Activated naive CD4-positive, alpha-beta T cell treated with anti-CD3 and anti-CD28 coated beads, Interleukin-2, amount 10 ng/mL, durations not matched to agents 7 days and 5 days (primary cell): ENCODE results near the gene CELSR2.

Experiments used
- CTCF ChIA-PET: fragments of 350-600 bp; sonication (Branson Sonifier 250); formaldehyde crosslinking; loops from one replicate; lab custom pipeline; 2021; ENCODE audit warnings: antibody characterized with exemption; lab: Charles Lee
- DNase-seq: peaks from one replicate; pipeline ENCODE4 v3.0.0-alpha.2; 2020
- H3K27ac Mint-ChIP-seq: one replicate; pipeline ENCODE4 v1.8.0; 2021; ENCODE audit warnings: mild to moderate bottlenecking, moderate library complexity, mixed read lengths
- H3K27me3 Mint-ChIP-seq: one replicate; pipeline ENCODE4 v1.8.0; 2021; ENCODE audit warnings: mild to moderate bottlenecking, mixed read lengths
- H3K36me3 Mint-ChIP-seq: one replicate; pipeline ENCODE4 v1.8.0; 2021; ENCODE audit warnings: mixed read lengths
- H3K4me1 Mint-ChIP-seq: one replicate; pipeline ENCODE4 v1.8.0; 2021; ENCODE audit warnings: mixed read lengths
- H3K4me3 Mint-ChIP-seq: one replicate; pipeline ENCODE4 v1.8.0; 2021; ENCODE audit warnings: mild to moderate bottlenecking, moderate library complexity, mixed read lengths
- H3K9me3 Mint-ChIP-seq: one replicate; pipeline ENCODE4 v1.8.0; 2021; ENCODE audit warnings: mixed read lengths

Gene CELSR2

GRCh38 chr1:109266965-109267364 is 17.6 kb downstream of the CELSR2 start:
- Mint-ChIP-seq H3K27me3 (peaks cover 5% of the 10 kb centered on the region), H3K9me3 (no peaks in the 10 kb centered on the region), H3K36me3 (no peaks in the 10 kb centered on the region), H3K4me1 (peaks cover 3% of the 10 kb centered on the region), H3K4me3 (no peak overlapping the region), H3K27ac (no peak overlapping the region)
- DNase-seq, result no peak
- CTCF ChIA-PET, result interaction anchor here (0.6 to 1.3 kb wide), 2 partner anchors 10 to 132 kb away, joined by 3 read pairs; no protein-coding TSS in a partner anchor

GRCh38 chr1:109267743-109268300 is 18.5 kb downstream of the CELSR2 start:
- no peak for DNase-seq
- H3K4me1 Mint-ChIP-seq, result peaks cover 3% of the 10 kb centered on the region
- peaks cover 5% of the 10 kb centered on the region for H3K27me3 Mint-ChIP-seq
- no peak overlapping the region for H3K27ac Mint-ChIP-seq
- H3K9me3 Mint-ChIP-seq, result no peaks in the 10 kb centered on the region
- no peaks in the 10 kb centered on the region for H3K36me3 Mint-ChIP-seq
- H3K4me3 Mint-ChIP-seq, result no peak overlapping the region
- CTCF ChIA-PET, result interaction anchor here (1.3 kb wide), 1 partner anchor 131 kb away, joined by 3 read pairs; no protein-coding TSS in a partner anchor

- Mint-ChIP-seq H3K27ac (no peak overlapping the region), H3K4me3 (no peak overlapping the region), H3K4me1 (peaks cover under 1% of the 10 kb centered on the region), H3K36me3 (no peaks in the 10 kb centered on the region), H3K9me3 (no peaks in the 10 kb centered on the region), H3K27me3 (peaks cover 2% of the 10 kb centered on the region)
- no peak for DNase-seq
- CTCF ChIA-PET, result interaction anchor here (1.6 kb wide), 1 partner anchor 9 kb away, joined by 4 read pairs; no protein-coding TSS in a partner anchor
Measured at GRCh38 chr1:109268431-109269211, 19.3 kb downstream of the CELSR2 start.

GRCh38 chr1:109269212-109269980 is 20.1 kb downstream of the CELSR2 start:
- no peaks in the 10 kb centered on the region for H3K36me3 Mint-ChIP-seq
- DNase-seq, result no peak
- H3K27ac Mint-ChIP-seq, result no peak overlapping the region
- peaks cover 4% of the 10 kb centered on the region for H3K27me3 Mint-ChIP-seq
- H3K4me3 Mint-ChIP-seq, result no peak overlapping the region
- no peaks in the 10 kb centered on the region for H3K9me3 Mint-ChIP-seq
- CTCF ChIA-PET, result interaction anchor here (0.8 to 1.6 kb wide), 2 partner anchors 8 to 129 kb away, joined by 4 to 5 read pairs; no protein-coding TSS in a partner anchor
- H3K4me1 Mint-ChIP-seq, result peaks cover 8% of the 10 kb centered on the region

GRCh38 chr1:109269981-109270622 is 20.8 kb downstream of the CELSR2 start:
- DNase-seq, result no peak
- CTCF ChIA-PET, result interaction anchor here (0.8 to 1.6 kb wide), 2 partner anchors 7 to 129 kb away, joined by 4 to 5 read pairs; no protein-coding TSS in a partner anchor
- Mint-ChIP-seq H3K4me3 (no peak overlapping the region), H3K9me3 (no peaks in the 10 kb centered on the region), H3K4me1 (peaks cover 13% of the 10 kb centered on the region), H3K27ac (no peak overlapping the region), H3K36me3 (no peaks in the 10 kb centered on the region), H3K27me3 (peaks cover 4% of the 10 kb centered on the region)

GRCh38 chr1:109270623-109271317 is 21.4 kb downstream of the CELSR2 start:
- H3K36me3 Mint-ChIP-seq, result no peaks in the 10 kb centered on the region
- H3K27me3 Mint-ChIP-seq, result peaks cover 4% of the 10 kb centered on the region
- no peak overlapping the region for H3K4me3 Mint-ChIP-seq
- no peaks in the 10 kb centered on the region for H3K9me3 Mint-ChIP-seq
- H3K4me1 Mint-ChIP-seq, result peaks cover 17% of the 10 kb centered on the region
- H3K27ac Mint-ChIP-seq, result no peak overlapping the region
- no peak for DNase-seq
- CTCF ChIA-PET, result no interaction called here

GRCh38 chr1:109271458-109271857 is 22.1 kb downstream of the CELSR2 start:
- H3K9me3 Mint-ChIP-seq, result no peaks in the 10 kb centered on the region
- peaks cover 17% of the 10 kb centered on the region for H3K4me1 Mint-ChIP-seq
- CTCF ChIA-PET, result no interaction called here
- no peak overlapping the region for H3K27ac Mint-ChIP-seq
- no peak for DNase-seq
- no peak overlapping the region for H3K4me3 Mint-ChIP-seq
- H3K36me3 Mint-ChIP-seq, result no peaks in the 10 kb centered on the region
- H3K27me3 Mint-ChIP-seq, result peaks cover 4% of the 10 kb centered on the region

- Mint-ChIP-seq H3K27me3 (peaks cover 4% of the 10 kb centered on the region), H3K4me3 (no peak overlapping the region), H3K4me1 (peaks cover 20% of the 10 kb centered on the region), H3K36me3 (peaks cover 2% of the 10 kb centered on the region), H3K9me3 (no peaks in the 10 kb centered on the region), H3K27ac (no peak overlapping the region)
- CTCF ChIA-PET, result no interaction called here
- no peak for DNase-seq
Measured at GRCh38 chr1:109272021-109272799, 22.9 kb downstream of the CELSR2 start.

- Mint-ChIP-seq H3K27ac (no peak overlapping the region), H3K4me1 (peaks cover 22% of the 10 kb centered on the region), H3K36me3 (peaks cover 2% of the 10 kb centered on the region), H3K4me3 (no peak overlapping the region), H3K27me3 (peaks cover 4% of the 10 kb centered on the region), H3K9me3 (no peaks in the 10 kb centered on the region)
- DNase-seq, result no peak
- CTCF ChIA-PET, result interaction anchor here (1.6 kb wide), 1 partner anchor 260 kb away, joined by 4 read pairs; no protein-coding TSS in a partner anchor
Measured at GRCh38 chr1:109272831-109273547, 23.6 kb downstream of the CELSR2 start.

- Mint-ChIP-seq H3K4me3 (no peak overlapping the region), H3K4me1 (peaks cover 22% of the 10 kb centered on the region), H3K9me3 (no peaks in the 10 kb centered on the region), H3K36me3 (peaks cover 2% of the 10 kb centered on the region), H3K27me3 (peaks cover 4% of the 10 kb centered on the region), H3K27ac (no peak overlapping the region)
- DNase-seq, result no peak
- CTCF ChIA-PET, result interaction anchor here (1.6 kb wide), 1 partner anchor 259 kb away, joined by 4 read pairs; no protein-coding TSS in a partner anchor
Measured at GRCh38 chr1:109273570-109274288, 24.4 kb downstream of the CELSR2 start.

GRCh38 chr1:109274533-109275476 is 25.5 kb downstream of the CELSR2 start:
- Mint-ChIP-seq H3K9me3 (no peaks in the 10 kb centered on the region), H3K4me1 (peaks cover 22% of the 10 kb centered on the region), H3K27ac (no peak overlapping the region), H3K4me3 (no peak overlapping the region), H3K27me3 (peaks cover 4% of the 10 kb centered on the region), H3K36me3 (peaks cover 3% of the 10 kb centered on the region)
- DNase-seq, result no peak
- CTCF ChIA-PET, result interaction anchor here (5.7 kb wide), 1 partner anchor 10 kb away, joined by 26 read pairs; no protein-coding TSS in a partner anchor
